DMS53 (cell line): ENCODE measurements around the gene TPO.
A peak's percentile ranks its signal among the peaks of the same experiment; 100 is the strongest.
"Not testable (repeated sequence)": the region's sequence is repeated elsewhere in the genome, so short reads cannot be mapped to it uniquely, and the experiment has no call there.

ENCODE experiments used
- DNase-seq: peaks from one replicate; lab custom pipeline; 2025; lab: John Stamatoyannopoulos, UW

Gene TPO

DNA sequence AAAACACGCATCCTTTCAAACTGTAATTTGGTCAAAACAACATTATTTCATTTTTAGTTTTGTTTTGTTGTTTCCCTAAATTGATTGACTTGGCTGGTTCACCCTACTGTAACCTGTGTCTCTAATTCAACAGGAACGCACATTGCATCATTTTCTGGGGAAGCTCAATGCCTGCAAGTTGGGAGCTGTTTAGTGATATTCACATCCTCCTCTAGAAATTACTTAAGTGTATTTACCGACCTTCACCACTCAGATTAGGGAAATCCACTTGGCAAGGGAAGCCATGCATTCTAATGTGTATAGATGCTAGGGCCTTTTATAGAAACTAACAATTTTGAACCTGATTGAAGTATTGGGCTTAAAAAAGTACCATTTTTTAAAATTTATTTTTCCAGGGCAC is 7.3 kb upstream of the TPO start:
- DNase-seq = no peak

- no peak for DNase-seq
Observed at GRCh38 chr2:1406434-1406833, 6.8 kb upstream of the TPO start.

GRCh38 chr2:1407950-1408675 is 5.2 kb upstream of the TPO start:
- DNase-seq = no peak

DNA sequence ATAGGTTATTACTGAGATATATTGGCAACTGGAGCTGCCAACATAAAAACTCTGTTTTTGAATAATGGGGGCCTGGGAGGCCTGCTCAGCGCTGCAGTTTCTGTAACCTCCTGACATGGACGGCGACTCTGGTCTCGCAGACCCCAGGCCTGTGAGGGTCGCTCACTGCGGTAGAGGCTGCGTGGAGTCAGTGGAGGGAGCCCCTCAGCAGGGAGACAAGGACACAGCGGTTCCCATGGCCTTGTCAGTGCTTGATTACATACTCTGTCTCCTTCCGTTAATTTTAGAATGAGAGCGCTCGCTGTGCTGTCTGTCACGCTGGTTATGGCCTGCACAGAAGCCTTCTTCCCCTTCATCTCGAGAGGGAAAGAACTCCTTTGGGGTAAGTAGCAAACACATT is 858 bp downstream of the TPO start:
- DNase-seq = no peak

GRCh38 chr2:1414901-1415300 is 1.6 kb downstream of the TPO start:
- DNase-seq = not testable (repeated sequence)

GRCh38 chr2:1415501-1415900 is 2.2 kb downstream of the TPO start:
- DNase-seq = no peak

DNA sequence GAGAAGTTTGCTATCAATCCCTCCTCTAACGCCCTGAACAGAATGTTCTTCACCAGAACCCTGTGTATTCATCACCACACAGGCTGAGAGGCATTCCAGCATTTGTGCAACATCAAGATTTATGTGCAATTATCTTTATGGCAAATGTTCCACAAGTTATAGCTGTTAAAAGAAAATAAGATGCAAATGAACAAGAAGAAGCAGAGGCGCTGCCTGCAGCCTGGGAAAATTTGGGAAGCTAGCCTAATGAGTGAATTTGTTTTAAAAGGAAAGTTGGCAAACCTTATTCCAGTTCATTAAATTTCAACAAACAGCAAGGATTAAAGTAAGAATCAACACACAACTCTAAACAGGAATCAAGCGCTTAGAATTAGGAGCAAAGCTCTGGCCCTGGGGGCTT is 5.3 kb downstream of the TPO start:
- DNase-seq = no peak

DNA sequence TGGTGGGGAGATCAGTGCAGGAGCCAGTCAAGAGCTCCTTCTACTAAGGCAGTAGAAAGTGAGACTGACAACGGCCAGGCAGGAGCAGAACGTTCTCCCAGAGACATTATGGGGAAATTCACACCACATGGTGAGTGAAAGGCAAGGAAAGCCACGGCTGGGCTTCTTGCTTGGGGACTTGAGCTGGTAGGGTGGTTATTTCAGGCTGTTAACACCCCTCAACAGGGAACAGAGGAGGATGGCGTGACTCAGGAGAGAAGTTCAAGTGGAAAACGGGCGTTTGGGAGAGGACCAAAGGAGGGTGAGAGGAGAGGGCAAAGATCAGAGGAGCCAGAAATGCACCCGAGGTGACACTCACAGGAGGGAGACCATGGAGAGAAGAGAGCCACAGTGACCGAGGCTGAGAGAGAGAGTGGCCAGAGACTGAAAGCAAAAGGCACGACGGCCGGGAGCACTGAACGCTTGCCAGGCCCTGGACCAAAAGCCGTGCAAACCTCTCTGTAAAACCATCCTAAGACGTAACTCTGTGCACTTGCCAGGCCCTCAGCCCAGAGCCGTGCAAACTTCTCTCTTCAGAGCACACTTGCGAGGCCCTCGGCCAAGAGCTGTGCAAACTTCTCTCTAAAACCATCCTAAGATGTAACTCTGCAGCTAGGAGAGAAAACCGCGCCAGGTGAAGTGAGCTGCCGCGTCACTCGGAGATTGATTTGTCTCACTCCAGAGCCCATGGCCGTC is 7.7 kb downstream of the TPO start:
- DNase-seq = no peak

DNA sequence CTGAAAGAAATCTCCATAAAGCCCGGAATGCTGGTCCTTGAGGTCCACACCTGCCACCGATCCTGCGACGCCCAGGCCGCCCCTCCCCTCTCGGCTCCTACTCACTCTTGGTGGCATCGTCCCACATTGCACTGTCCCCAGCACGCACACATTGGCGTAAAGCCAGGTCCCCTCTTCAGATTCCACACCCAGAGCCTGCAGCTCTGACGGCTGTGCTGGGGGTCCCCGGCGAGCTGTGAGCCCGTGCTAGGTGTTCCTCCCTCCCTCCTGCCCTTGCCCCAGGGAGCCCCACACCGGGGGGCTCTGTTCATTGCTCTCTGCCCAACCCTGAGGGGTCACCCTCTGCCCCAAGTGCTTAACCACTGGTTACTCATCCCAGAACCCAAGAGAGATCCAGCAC is 8.5 kb downstream of the TPO start:
- no peak for DNase-seq

DNA sequence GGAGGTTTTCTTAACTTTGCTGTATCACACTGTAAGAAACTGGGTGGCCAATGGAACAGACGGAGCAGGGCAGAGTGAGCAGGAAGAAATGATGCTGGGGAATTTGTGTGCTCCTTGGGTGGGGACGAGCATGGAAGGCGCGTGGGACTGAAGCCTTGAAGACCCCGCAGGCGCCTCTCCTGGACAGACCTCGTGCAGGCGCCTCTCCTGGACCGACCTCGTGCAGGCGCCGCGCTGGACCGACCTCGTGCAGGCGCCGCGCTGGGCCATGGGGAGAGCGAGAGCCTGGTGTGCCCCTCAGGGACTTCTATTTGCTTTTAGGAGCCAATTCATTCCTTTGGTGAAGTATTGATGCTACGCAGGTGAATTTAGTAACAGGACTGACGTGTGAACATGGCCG is 8.9 kb downstream of the TPO start:
- DNase-seq = peak; percentile 6

DNA sequence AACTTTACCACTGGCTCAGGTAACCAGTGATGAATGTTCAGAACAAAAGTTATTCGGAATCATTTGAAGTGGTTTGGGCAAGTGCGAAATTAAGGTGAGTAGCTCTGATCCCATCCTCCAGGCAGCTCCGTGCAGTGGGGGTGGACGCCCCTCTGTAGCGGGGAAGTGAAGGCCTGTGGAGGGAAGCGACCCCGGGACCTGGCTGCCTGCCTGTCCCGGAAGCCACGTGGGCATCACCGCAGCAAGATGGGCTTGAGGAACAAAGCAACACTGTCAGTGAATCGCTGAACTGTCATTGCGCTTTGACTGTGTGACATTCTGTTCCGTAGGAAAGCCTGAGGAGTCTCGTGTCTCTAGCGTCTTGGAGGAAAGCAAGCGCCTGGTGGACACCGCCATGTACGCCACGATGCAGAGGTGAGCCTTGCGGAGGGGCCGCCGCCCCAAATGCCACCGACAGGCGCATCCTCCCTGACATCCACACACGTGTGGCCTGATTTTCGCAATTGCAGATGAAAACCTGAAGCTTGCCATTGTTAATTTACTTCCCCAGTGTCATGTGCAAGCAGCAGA is 9.5 kb downstream of the TPO start:
- no peak for DNase-seq

GRCh38 chr2:1427086-1427485 is 13.8 kb downstream of the TPO start:
- no peak for DNase-seq

DNA sequence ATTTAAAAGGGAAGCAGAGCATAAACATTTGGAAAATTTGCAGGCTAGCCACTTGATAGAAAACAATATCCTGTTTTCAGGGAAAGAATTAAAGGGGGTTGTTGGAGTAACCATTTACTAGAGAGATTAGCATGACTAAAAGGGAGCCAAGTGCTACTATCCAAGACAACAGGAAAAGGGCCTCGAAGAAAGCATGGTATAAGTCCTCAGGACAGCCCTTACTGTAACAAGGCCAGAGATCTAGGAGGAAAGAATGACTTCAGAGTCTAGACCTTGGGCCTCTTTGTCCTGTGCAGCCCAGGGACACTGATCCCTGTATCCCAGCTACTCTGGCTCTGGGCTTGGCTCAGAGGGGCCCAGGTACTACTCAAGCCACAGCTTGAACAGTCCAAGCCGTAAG is 16.6 kb downstream of the TPO start:
- no peak for DNase-seq

GRCh38 chr2:1430491-1430890 is 17.2 kb downstream of the TPO start:
- no peak for DNase-seq

DNA sequence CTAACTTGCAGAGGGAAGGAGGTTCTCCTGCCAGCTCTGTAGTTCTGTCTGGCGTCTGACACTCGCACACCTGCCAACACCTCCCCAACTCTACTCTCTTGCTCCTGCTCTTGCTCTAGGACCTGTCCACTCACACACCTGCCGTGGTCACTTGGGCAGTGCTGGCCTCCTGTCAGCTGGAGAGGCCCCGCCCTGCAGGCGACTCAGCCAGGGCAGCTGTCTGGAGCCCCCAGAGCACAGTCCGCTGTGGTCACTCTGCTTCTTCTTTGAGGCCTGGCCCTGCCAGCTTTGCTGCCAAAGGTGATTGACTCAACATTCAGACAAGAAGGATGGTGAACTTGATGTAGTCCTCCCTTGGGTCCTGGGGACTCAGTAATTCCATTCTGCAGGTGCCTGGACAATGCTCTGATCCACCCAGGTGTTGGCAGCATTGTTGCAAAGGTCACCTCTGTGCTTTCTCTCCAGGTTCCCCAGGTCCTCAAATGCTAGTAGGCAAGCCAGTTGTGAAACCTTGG is 18.7 kb downstream of the TPO start:
- DNase-seq = no peak

GRCh38 chr2:1432726-1433125 is 19.5 kb downstream of the TPO start:
- no peak for DNase-seq

DNA sequence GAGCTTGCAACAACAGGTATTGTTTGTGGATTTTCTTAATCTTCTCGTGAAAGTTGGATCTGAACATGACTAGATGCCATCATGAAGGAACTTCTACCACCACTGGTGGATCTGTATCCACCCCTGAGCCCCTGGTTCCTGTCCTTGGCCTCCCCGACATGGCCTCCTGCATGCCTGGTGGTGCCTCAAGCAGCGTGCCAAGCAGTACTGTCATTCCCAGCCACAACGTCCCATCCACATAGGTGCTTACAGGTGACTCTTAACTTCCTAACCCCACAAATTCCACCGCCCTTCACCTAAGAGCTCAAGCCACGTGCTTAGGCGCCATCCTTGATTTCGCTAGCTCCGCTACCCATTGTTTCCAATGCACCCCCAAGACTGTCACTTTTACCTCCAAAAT is 23.1 kb downstream of the TPO start:
- no peak for DNase-seq

DNA sequence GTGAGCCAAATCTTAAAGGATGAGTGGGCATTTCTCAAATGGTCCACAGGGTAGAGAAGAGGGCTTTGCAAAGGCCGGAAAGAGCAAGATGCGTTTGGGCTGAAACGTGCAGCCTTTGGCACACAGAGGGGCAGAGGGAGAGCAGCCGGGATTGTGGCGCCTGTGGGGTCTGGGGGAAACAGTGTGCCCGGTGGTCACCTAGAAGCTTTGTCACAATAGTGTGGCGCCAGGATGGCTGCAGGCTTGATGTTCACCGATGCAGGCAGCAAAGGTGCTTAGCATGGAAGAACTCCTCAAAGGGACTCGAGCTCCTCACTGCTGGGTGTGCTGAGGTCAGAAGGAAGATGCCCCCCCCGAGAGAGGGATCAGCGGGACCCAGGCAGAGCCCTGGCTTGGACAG is 23.8 kb downstream of the TPO start:
- DNase-seq = no peak

DNA sequence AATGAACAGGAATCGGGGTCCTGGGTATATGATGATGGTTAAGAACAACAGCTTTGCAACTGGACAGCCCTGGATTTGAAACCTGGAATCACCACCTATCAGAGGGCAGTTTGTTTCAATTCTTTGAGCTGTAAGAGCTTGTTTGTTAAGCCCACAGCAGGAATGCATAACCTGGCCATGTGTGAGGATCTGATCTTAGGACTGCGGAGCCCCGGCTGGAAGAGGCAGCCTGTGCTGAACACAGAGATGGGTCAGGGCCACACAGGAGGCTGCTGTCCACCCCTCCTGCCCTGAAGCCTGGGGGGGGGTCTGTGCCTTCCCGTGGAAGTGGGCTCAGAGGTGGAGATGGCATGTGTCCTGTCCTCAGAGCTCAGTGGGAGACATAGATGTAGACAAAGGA is 24.3 kb downstream of the TPO start:
- no peak for DNase-seq

DNA sequence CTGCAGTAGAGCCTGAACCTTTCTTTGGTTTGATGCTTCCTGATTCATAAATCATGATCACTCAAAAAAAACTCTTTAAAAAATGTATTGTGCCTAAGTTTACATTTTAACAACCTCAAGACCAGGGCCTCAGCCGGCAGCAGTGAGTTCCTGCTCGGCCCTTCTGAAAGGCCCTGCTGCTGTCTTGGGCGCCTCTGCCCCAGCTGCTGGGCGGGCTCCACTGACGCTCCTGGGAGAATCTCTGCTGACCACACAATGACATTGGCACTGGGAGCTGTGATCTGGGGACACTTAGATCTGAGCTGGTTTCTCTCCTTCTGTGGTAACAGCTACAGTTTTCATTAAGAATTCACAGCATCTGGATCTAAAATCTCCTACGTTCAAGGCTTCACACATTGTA is 25.7 kb downstream of the TPO start:
- no peak for DNase-seq

DNA sequence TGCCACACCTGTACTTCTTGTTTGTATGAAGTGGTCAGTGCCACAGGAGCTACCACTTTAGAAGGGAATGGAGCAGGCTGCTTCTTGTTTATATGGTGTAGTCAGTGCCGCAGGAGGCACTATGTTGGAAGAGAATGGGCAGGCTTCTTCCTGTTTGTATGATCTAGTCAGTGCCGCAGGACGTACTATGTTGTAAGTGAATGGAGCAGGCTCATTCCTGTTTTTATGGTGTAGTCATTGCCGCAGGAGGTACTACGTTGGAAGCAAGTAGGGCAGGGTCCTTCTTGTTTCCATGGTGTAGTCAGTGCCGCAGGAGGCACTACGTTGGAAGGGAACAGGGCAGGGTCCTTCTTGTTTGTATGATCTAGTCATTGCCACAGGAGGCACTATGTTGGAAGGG is 27.3 kb downstream of the TPO start:
- no peak for DNase-seq

DNA sequence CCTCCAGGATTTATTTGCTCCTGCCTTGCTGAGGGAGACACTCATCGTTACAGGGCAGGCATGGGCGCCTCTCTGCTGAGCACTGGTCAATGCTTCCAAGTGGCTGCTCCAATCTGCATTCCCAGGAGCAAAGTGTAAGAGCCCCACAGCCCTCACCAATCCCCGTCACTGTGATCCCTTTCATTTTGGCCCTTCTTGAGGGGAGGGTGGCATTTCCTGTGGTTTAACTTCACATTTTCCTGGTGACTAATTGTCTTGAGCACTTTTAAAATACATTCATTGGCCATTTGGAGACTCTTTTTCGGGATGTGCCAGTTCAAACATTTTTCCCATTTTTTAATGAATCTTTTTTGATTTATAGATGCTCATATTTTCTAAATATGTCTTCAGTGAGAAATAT is 33.0 kb downstream of the TPO start:
- DNase-seq = no peak

DNA sequence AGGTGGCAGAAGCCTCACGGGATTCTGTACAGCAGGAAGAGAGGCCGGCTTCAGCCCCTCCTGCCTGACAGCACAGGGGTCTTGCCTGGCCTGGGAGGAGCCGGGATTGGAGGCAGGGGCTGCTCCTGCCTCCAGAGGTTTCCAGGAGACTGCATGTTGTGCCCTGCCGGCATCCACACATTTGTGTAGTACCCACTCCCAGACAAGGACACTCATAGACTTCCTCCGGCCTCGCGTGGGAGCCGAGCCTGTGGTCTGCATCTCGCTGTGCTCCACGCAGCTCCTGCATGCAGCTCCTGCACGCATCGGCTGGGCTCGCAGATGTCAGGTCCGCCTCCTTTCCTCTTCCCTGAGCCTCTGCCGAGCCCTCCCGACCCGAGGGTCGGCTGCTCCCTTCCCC is 34.7 kb downstream of the TPO start:
- DNase-seq = no peak
